ENCODE data around the gene LCORL. TPM values are rescaled to one million over a fixed set of nuclear protein-coding genes. Genes with fewer than 3 reads are reported as not detected.

Gene LCORL
- total RNA-seq, 6 experiments from 2014 or later = 4.3 to 8.7 (median 6.2) TPM

GRCh38 chr4:17889692-17890091 is 131.9 kb downstream of the LCORL start:
- 89% methylated on average over 1 of the region's 1 CpG for WGBS (ENCODE audit: insufficient coverage, low coverage, low lambda C conversion rate, missing lambda C conversion rate)
- no peaks in the 10 kb centered on the region for H3K9me3 ChIP-seq
- no peak for TF ChIP-seq CTCF (IDR thresholded peaks at IDR 0.05)
- TF ChIP-seq POLR2A (IDR thresholded peaks at IDR 0.05) = no peak
- no peak overlapping the region for H3K4me3 ChIP-seq
- no peaks in the 10 kb centered on the region for H3K4me1 ChIP-seq
- DNase-seq = no peak
- H3K27ac ChIP-seq = no peak overlapping the region
- no peak for ATAC-seq
- H3K36me3 ChIP-seq = peaks cover 0 to 2% (median 0%) of the 10 kb centered on the region in 4 donors
- no peaks in the 10 kb centered on the region for H3K27me3 ChIP-seq
- intact Hi-C loops (cut with DNase I) = no loop called here

- 92% methylated on average over 1 of the region's 2 CpGs for WGBS (ENCODE audit: insufficient coverage, low coverage, low lambda C conversion rate, missing lambda C conversion rate)
- TF ChIP-seq CTCF (IDR thresholded peaks at IDR 0.05) (no peak), POLR2A (IDR thresholded peaks at IDR 0.05) (no peak)
These were observed 137.0 kb downstream of the LCORL start for GRCh38 chr4:17884511-17884910.

GRCh38 chr4:17884063-17884462 is 137.5 kb downstream of the LCORL start:
- no peaks in the 10 kb centered on the region for H3K27me3 ChIP-seq
- H3K9me3 ChIP-seq = no peaks in the 10 kb centered on the region
- H3K36me3 ChIP-seq = peaks cover 0 to 6% (median 0%) of the 10 kb centered on the region in 4 donors
- H3K27ac ChIP-seq = no peak overlapping the region
- ATAC-seq (no peak), DNase-seq (no peak)
- no peak overlapping the region for H3K4me3 ChIP-seq
- TF ChIP-seq CTCF (IDR thresholded peaks at IDR 0.05) (no peak), POLR2A (IDR thresholded peaks at IDR 0.05) (no peak)
- WGBS (ENCODE audit: insufficient coverage, low coverage, low lambda C conversion rate, missing lambda C conversion rate) = 100% methylated on average over 2 of the region's 2 CpGs
- intact Hi-C loops (cut with DNase I) = no loop called here
- H3K4me1 ChIP-seq = no peaks in the 10 kb centered on the region

More at GRCh38 chr4:17884511-17884910, 137.0 kb downstream of the LCORL start:
- Histone ChIP-seq H3K4me3 (no peak overlapping the region), H3K27me3 (no peaks in the 10 kb centered on the region), H3K27ac (no peak overlapping the region), H3K4me1 (no peaks in the 10 kb centered on the region), H3K36me3 (peaks cover 0 to 6% (median 0%) of the 10 kb centered on the region in 4 donors), H3K9me3 (no peaks in the 10 kb centered on the region)
- no peak for ATAC-seq
- no peak for DNase-seq
- intact Hi-C loops (cut with DNase I) = no loop called here

- Histone ChIP-seq H3K36me3 (no peaks in the 10 kb centered on the region), H3K4me1 (no peaks in the 10 kb centered on the region), H3K4me3 (no peak overlapping the region), H3K9me3 (no peaks in the 10 kb centered on the region), H3K27ac (no peak overlapping the region), H3K27me3 (no peaks in the 10 kb centered on the region)
- 93% methylated on average over 5 of the region's 5 CpGs for WGBS (ENCODE audit: insufficient coverage, low coverage, low lambda C conversion rate, missing lambda C conversion rate)
- TF ChIP-seq CTCF (IDR thresholded peaks at IDR 0.05) (no peak), POLR2A (IDR thresholded peaks at IDR 0.05) (no peak)
- intact Hi-C loops (cut with DNase I) = no loop called here
- no peak for DNase-seq
- ATAC-seq = no peak
These were observed 143.9 kb downstream of the LCORL start for GRCh38 chr4:17877661-17878060.

- Histone ChIP-seq H3K36me3 (no peaks in the 10 kb centered on the region), H3K9me3 (no peaks in the 10 kb centered on the region), H3K4me1 (no peaks in the 10 kb centered on the region), H3K27me3 (no peaks in the 10 kb centered on the region), H3K27ac (no peak overlapping the region), H3K4me3 (no peak overlapping the region)
- DNase-seq (no peak), ATAC-seq (no peak)
- 96% methylated on average over 4 of the region's 4 CpGs for WGBS (ENCODE audit: insufficient coverage, low coverage, low lambda C conversion rate, missing lambda C conversion rate)
- TF ChIP-seq POLR2A (IDR thresholded peaks at IDR 0.05) = no peak
- no peak for TF ChIP-seq CTCF (IDR thresholded peaks at IDR 0.05)
- intact Hi-C loops (cut with DNase I) = no loop called here
These were observed 144.6 kb downstream of the LCORL start for GRCh38 chr4:17876943-17877342.
